ENCODE data around the gene TP53INP2.
A peak's percentile ranks its signal among the peaks of the same experiment; 100 is the strongest.

DNA sequence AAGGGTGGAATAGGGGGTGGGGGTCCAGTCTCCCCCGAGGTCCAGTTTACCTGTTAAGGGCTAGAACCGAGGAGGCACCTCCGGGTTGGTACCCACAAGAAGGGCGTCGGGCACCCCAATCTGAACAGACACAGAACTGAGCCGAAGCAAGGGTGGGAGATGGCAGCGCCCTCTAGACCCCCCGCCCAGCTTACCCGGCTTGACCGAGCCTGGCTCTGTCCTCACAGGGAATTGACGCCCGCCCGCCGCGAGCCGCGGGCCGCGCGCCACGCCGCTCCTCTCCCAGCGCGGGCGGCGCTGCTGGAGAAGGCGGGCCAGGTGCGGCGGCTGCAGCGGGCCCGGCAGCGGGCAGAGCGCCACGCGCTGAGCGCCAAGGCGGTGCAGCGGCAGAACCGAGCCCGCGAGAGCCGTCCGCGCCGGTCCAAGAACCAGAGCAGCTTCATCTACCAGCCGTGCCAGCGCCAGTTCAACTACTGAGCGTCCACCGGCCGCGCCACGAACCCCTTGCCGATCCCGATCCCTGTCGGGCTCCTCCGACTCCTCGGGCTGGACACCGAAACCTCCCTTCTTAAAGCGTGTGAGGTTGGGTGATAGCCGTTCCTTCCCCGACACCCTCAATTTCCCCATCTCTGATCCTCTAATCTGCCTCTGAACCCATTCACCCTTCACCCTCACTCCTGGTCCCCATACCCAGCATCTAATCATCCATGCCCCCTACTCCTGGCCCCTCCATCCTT is 5.9 kb downstream of the TP53INP2 start:
- TF ChIP-seq, protein P1, sequence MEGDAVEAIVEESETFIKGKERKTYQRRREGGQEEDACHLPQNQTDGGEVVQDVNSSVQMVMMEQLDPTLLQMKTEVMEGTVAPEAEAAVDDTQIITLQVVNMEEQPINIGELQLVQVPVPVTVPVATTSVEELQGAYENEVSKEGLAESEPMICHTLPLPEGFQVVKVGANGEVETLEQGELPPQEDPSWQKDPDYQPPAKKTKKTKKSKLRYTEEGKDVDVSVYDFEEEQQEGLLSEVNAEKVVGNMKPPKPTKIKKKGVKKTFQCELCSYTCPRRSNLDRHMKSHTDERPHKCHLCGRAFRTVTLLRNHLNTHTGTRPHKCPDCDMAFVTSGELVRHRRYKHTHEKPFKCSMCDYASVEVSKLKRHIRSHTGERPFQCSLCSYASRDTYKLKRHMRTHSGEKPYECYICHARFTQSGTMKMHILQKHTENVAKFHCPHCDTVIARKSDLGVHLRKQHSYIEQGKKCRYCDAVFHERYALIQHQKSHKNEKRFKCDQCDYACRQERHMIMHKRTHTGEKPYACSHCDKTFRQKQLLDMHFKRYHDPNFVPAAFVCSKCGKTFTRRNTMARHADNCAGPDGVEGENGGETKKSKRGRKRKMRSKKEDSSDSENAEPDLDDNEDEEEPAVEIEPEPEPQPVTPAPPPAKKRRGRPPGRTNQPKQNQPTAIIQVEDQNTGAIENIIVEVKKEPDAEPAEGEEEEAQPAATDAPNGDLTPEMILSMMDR (IDR thresholded peaks at IDR 0.05): peak in 1 of 7 experiments; percentile 31
- no peak for TF ChIP-seq EP300 (IDR thresholded peaks at IDR 0.05)
